DMS79 (cell line): ENCODE data around the gene BDP1.
"Not testable (repeated sequence)": the region's sequence is repeated elsewhere in the genome, so short reads cannot be mapped to it uniquely, and the experiment has no call there.

ENCODE experiments used
- DNase-seq: peaks from one replicate; lab custom pipeline; 2025; lab: John Stamatoyannopoulos, UW

The BDP1 gene

DNA sequence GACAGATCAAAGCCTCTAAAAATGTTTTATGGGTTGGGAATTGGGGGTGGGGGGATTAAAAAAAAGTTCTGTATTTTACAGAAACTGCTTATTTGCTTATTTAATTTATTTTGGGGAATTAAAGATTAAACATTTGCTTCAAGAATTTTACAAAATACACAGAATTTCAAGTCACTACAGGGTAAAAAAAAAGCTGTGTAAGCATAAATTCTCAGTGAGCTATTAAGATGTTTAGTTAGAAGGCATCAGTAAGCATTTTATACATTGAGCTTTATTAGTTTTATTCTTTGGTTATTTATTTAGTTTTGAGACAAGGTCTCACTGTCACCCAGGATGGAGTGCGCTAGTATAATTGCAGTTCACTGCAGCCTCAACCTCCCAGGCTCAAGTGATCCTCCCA lies 5.2 kb downstream of the BDP1 start:
- DNase-seq, result no peak

- DNase-seq, result no peak
Observed at GRCh38 chr5:71461360-71461759, 5.9 kb downstream of the BDP1 start.

GRCh38 chr5:71471193-71471592 lies 15.7 kb downstream of the BDP1 start:
- no peak for DNase-seq

DNA sequence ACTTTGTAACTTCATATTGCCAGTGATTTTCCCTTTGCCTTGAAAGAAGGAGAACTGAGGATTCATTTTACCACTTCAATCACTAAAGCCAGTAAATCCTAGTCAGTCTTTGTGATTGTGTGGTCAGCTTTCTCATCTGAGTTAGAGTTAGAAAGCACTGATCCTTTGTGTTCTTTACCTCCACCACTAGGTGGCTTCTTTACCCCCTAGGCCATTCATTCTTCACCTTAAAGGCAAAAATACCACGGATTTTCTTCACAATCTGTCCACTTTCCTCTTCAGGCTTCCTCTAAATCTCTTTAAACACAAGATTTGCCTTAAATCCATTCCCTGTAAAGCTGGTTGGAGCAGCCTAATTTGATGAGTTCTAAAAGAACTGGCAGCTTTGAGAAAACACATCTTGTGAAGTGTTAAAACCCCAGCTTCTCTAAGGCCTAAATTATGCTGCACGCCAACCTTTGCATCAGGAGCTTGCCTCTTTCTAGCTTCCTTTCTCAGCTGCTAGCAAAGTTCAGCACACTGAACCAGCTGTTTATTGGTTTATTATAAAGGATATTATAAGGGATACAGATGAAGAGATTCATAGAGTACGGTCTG lies 20.4 kb downstream of the BDP1 start:
- no peak for DNase-seq

GRCh38 chr5:71481441-71481840 lies 26.0 kb downstream of the BDP1 start:
- DNase-seq, result no peak

- no peak for DNase-seq
Observed at GRCh38 chr5:71482132-71482531, 26.7 kb downstream of the BDP1 start.

DNA sequence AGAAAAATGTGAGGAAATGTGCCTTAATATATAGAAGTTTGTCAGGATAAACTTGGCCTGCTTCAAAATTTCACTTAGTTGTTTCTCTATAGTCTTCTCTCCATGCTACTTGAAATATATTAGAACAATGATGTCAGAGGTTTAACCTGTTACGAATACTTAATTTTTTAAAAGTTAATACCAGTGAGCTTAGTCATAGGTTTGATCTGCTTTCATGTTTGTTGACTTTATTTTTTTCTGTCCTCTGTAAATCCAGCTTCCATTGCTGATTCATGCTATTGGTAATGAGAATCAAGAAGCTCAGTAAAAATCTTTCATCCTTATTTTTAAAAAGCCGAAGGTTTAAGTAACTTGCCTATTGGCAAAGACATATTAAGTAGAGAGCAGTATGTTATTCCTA lies 27.9 kb downstream of the BDP1 start:
- DNase-seq, result no peak

DNA sequence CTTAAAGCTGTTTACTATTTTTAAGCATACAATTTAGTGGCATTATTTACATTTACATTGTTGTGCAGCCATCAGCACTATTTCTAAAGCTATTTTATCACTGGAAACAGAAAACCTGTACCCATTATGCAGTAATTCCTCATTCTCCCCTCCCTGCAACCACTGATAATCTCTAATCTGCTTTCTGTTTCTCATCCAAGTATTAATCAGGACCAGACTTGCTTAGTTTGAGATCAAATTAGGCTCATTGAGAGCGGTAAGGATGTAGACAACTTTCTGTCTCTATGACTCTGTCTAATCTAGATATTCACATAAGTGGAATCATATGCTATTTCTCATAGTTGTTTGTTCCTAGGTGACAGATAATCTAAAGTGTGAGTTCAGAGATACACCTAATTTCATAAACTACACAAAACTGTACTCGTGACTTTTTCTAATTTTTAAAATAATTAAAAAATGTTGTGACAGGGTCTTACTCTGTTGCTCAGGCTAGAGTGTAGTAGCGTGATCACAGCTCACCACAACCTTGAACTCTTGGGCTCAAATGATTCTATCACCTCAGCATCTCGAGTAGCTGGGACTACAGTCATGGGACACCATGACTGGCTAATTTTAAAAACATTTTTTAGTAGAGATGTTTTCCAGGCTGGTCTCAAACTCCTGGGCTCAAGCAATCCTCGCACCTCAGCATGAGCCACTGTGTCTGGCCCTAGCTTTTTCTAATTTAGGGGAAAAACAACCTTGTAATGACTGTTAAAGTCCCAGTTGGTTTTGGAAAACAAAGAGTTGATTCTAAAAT lies 37.6 kb downstream of the BDP1 start:
- DNase-seq, result no peak

GRCh38 chr5:71494202-71494601 lies 38.8 kb downstream of the BDP1 start:
- not testable (repeated sequence) for DNase-seq

DNA sequence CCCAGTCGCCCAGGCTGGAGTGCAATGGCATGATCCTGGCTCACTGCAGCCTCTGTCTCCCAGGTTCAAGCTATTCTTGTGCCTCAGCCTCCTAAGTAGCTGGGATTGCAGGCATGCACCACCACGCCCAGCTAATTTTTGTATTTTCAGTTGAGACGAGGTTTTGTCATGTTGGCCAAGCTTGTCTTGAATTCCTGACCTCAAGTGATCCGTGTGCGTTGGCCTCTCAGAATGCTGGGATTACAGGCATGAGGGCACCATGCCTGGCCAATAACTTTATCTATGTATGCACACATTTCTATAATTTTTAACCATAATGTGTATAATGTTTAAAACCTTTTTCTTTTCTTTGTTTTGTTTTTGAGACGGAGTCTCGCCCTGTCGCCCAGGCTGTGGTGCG lies 43.3 kb downstream of the BDP1 start:
- DNase-seq, result not testable (repeated sequence)

- no peak for DNase-seq
Observed at GRCh38 chr5:71503536-71503935, 48.1 kb downstream of the BDP1 start.

GRCh38 chr5:71522151-71522550 lies 66.7 kb downstream of the BDP1 start:
- no peak for DNase-seq

DNA sequence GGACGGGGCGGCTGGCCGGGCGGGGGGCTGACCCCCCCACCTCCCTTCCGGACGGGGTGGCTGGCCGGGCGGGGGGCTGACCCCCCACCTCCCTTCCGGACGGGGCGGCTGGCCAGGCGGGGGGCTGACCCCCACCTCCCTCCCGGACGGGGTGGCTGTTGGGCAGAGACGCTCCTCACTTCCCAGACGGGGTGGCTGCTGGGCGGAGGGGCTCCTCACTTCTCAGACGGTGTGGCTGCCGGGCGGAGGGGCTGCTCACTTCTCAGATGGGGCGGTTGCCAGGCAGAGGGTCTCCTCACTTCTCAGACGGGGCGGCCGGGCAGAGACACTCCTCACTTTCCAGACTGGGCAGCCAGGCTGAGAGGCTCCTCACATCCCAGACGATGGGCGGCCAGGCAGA lies 70.2 kb downstream of the BDP1 start:
- DNase-seq, result not testable (repeated sequence)

DNA sequence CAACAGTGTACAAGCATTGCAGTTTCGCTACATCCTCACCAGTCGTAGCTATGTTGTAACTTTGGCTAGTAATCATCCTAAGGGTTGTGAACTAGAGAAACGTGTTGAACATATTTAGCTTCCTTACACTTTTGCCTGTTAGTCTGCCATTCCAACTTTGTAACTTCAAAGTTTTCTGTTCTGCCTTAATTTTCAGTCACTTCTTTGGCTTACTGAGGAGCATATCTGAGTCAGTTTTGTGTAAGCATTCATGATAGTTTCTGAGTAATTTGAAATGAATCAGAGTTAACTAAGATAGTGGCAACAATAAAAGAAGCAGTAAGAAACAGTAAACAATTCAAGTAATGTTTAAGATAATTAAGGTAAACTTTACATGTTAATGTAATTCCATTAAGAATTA lies 72.8 kb downstream of the BDP1 start:
- no peak for DNase-seq

- DNase-seq, result no peak
Observed at GRCh38 chr5:71529682-71530081, 74.2 kb downstream of the BDP1 start.

DNA sequence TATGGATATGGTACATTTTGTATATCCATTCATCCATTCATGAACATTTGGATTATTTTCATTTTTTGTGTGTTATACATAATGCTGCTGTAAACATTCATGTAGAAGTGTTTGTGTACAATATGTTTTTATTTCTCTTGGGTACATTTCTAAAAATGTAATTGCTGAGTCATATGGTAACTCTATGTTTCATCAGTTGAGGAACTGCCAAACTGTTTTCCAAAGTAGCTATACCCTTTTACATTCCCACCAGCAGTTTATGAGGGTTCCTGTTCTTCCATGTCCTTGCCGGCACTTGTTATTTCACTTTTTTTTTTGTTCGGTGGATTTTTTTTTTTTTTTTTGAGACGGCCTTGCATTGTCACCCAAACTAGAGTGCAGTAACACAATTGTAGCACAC lies 77.7 kb downstream of the BDP1 start:
- no peak for DNase-seq

- DNase-seq, result no peak
Observed at GRCh38 chr5:71533615-71534014, 78.2 kb downstream of the BDP1 start.

DNA sequence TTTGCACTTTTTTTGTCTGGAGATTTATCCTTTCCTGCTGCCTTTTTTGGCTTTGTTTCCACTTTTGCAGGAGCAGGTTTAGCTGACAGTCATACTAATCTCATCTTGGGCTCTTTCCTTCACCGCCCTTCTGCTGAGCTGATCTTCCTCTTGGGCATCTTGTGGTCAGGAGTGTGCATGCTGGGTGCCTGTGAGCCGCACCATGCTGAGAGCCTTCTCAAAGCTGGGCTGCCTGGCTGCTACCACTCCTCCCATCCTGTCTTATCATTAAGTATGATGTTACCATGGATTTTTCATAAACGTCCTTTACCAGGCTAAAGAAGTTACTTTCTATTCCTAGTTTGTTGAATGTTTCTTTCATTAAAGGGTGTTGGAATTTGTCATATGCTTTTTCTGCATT lies 82.2 kb downstream of the BDP1 start:
- no peak for DNase-seq

DNA sequence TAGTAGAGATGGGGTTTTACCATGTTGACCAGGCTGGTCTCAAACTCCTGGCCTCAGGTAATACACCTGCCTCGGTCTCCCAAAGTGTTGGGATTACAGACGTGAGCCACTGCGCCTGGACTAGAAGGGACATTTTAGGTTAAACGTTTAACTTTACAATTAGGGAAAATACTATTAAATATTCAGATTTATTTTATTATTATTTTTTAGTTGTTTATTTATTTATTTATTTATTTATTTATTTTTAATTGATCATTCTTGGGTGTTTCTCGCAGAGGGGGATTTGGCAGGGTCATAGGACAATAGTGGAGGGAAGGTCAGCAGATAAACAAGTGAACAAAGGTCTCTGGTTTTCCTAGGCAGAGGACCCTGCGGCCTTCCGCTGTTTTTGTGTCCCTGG lies 95.4 kb downstream of the BDP1 start:
- DNase-seq, result not testable (repeated sequence)

DNA sequence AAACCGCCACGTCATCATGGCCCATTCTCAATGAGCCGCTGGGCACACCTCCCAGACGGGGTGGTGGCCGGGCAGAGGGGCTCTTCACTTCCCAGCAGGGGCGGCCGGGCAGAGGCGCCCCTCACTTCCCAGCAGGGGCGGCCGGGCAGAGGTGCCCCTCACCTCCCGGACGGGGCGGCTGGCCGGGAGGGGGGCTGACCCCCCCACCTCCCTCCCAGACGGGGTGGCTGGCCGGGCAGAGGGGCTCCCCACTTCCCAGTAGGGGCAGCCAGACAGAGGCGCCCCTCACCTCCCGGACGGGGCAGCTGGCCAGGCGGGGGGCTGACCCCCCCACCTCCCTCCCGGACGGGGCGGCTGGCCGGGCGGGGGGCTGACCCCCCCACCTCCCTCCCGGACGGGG lies 96.1 kb downstream of the BDP1 start:
- not testable (repeated sequence) for DNase-seq

DNA sequence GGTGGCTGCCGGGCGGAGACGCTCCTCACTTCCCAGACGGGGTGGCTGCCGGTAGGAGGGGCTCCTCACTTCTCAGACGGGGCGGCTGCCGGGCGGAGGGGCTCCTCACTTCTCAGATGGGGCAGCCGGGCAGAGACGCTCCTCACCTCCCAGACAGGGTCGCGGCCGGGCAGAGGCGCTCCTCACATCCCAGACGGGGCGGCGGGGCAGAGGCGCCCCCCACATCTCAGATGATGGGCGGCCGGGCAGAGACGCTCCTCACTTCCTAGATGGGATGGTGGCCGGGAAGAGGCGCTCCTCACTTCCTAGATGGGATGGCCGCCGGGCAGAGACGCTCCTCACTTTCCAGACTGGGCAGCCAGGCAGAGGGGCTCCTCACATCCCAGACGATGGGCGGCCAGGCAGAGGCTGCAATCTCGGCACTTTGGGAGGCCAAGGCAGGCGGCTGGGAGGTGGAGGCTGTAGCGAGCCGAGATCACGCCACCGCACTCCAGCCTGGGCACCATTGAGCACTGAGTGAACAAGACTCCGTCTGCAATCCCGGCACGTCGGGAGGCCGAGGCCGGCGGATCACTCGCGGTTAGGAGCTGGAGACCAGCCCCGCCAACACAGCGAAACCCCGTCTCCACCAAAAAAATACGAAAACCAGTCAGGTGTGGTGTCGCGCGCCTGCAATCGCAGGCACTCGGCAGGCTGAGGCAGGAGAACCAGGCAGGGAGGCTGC lies 96.7 kb downstream of the BDP1 start:
- DNase-seq, result not testable (repeated sequence)

DNA sequence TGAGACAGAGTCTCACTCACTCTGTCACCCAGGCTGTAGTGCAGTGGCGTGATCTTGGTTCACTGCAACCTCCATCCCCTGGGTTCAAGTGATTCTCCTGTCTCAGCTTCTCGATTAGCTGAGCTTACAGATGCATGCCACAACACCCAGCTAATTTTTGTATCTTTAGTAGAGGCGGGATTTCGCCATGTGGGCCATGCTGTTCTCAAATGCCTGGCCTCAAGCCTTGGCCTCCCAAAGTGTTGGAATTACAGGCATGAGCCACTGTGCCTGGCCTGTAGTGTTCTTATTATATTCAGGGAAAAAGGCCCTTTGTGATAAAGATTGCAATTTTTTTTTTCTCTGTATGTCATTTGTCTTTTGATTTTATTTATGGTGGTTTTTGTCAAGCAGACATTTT lies 107.7 kb downstream of the BDP1 start:
- no peak for DNase-seq

GRCh38 chr5:71564895-71565294 lies 109.4 kb downstream of the BDP1 start:
- no peak for DNase-seq
